ENCODE data around the gene DDA1.
"Not testable (repeated sequence)": the region's sequence is repeated elsewhere in the genome, so short reads cannot be mapped to it uniquely, and the experiment has no call there.

DDA1 gene

DNA sequence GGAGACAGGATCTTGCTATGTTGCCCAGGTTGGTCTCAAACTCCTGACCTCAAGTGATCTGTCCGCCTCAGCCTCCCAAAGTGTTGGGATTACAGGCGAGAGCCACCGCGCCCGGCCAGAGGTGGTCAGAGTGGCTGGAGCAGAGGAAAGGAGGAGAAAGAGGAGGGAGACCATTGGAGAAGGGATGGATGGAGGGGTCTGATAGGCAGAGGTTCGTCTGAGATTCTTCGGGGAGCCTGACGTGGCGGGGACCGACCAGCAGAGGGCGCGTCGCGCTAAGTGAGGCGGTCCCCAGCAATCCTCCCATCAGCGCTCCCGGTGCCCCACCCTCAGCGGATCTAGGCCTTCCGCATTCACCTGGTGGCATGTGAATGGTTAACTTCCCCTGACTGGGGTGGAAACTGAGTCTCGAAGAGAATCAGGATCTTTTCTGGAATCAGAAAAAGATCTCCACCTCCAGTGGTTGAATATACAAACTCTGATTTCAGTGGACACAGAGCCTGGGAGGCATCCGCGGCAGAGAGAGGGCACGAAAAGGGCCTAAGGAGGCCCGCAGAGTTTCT, 36.8 kb downstream of the DDA1 start:
- DNase-seq (ENCODE audit: low read depth): peak; percentile 57

DNA sequence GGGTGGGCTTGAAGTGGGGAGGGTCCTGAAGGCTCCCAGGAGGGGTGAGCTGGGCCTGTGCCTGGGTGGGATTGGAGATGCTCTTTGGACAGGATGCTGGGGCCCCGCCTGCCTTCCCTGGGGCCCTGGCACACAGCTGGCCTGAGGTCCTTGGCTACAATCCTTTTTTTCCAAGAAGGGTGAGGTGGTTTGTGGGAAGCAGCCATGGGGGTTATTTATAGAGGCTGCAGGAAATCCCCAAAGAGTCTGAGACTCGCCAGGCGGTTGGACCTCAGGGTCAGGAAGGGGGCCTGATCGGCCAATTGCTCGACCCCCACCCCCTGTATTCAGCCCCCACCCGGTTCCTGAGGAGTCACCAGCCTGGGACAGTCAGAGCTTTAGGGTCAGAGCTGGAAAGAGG, 38.0 kb downstream of the DDA1 start:
- no peak for DNase-seq (ENCODE audit: low read depth)

DNA sequence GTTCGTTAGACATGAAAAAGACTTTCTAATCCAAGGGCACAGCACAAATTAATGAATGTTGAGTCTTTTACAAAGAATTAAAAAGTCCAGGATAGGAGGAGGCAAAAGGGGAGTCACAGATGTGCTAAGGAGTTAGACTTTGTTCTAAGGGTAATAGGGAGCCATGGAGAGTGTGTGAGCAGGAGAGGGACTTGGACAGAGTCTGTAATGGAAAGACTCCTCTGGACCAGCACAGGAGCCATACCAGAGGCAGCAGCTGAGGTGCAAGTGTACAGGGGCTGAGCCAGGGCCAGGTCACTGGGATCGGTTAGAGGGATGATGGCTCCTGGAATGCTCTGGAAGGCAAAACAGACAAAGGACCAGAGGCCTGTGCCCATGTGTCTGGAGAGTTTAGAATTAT, 38.5 kb downstream of the DDA1 start:
- DNase-seq (ENCODE audit: low read depth): no peak

DNA sequence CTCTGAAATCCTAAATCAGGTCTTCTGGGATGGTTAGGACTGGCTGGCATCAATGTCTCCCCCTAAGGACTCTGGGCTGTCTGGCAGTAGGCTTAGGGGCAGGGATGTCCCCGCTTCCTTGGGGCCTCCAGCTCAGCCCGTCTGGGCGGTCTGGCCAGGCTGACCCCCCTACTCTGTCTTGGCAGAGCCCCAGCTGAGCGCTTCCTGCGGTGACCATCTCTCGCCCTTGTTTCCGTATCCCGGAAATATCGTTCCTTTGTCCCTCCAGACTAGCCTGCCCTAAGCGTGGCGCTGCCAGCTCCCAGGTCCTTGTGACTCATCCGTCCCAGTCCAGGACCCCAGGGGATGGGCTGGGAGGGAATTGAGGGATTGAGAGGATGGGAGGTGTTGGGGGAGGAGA, 39.3 kb downstream of the DDA1 start:
- DNase-seq (ENCODE audit: low read depth): no peak

DNA sequence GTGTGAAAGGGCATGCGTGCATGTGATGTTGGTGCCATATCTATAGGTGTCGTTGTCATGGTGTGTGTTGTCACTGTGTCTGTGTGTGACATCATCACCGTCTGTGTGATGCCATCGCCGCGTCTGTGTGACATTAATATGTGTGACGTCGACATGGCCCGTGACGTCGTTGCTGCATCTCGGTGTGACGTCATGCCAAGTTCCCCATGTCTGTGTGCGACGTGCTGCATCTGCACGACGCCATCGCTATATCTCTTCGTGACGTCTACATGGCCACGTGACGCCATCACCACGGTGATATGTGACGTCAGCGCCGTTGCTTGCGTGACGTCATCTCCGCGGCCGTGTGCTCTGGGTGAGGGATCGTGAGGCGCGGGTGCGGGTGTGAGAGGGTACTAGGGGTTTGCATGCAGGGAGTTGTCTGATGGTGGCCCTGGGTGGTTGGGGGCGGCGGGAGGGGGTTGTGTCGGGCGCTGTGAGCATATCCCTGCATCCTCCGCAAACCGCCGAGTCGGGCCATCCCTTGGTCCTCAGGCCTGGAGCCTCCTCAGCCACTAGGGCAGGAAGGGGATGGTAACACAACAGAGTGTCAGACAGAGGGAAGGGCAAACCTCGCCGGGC, 42.6 kb downstream of the DDA1 start:
- no peak for DNase-seq (ENCODE audit: low read depth)

DNA sequence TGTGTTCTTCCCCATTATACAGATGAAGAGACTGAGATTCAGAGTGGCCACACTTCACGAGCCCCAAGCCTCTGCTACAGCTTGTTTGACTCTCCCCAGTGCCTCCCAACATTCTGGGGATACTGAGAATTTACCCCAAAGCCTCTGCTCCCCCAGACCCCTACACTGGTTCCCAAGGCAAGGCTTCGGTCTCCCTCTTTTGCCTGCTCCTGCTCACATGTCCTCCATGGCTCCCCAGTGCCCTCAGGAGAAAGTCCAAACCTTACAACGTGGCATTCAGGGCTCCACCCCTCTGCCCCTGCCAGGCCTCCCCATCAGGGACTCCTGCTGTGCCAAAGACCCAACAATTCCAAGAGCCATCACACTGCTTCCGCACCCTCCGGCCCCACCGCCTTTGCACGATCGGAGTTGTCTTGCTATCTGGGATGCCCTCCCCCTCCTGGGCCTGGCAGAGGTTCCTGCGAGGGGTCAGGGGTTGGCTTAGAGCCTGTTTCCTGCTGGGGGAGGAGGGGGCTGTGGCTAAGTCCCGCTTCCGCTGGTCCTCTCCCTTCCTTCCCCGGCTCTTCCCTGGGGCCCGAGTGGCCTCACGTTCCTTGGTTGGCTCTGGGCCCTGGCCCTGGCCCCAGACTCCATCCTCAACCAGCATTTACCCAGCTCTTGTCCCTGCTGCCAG, 43.4 kb downstream of the DDA1 start:
- DNase-seq (ENCODE audit: low read depth): no peak

DNA sequence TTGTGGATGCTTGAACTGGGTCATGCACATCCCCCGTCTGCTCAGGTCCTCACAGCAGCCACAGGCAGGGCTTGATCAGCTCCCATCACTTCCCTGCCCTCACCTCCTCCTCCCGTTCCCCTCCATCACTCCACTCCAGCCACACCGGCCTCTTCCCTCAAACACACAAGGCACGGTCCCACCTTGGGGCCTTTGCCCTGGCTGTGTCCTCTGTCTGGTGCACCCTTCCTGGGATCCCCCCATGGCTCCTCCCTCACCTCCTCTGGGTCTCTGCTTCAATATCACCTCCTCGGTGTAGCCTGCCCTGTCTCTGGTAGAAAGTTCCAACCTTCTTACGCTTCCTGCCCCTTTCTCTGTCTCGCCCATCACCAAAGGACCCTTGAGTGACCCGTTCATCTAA, 44.0 kb downstream of the DDA1 start:
- DNase-seq (ENCODE audit: low read depth): no peak

DNA sequence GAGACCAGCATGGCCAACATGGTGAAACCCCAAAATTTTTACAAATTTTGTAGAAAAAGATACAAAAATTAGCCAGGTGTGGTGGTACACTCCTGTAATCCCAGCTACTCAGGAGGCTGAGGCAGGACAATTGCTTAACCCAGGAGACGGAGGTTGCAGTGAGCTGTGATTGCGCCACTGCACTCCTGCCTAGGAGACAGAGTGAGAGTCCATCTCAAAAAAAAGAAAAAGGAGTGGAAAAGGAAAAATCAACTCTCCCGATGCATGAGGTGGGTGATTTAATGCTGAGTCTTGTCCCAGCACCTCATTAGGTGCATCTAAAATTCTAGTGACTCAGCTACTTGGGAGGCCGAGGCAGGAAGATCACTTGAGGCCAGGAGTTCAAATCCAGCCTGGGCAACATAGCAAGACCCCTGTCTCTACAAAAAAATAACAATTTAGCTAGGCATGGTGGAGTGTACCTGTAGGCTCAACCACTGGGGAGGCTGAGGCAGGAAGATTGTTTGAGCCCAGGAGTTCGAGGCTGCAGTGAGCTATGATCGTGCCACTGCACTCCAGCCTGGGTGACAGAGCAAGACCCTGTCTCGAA, 47.8 kb downstream of the DDA1 start:
- no peak for DNase-seq (ENCODE audit: low read depth)

DNA sequence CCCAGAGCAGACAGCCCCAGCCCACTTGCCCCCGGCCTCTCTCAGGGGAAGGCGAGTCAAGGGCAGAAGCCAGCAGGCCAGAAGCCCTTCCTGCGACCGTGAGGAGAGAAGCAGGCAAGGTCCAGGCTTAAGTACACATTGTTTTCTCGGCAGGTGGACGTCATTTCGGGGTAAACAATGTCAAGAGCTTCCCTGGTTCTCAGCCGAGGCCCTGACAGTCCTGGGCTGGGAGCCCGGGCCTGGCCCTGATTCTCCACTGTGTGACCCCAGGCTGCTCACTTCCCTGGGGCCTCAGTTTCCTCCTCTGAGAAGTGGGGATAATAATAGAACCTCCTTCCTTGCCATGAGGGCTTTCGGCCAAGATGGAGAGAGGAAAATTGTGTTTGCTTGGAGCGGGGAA, 48.4 kb downstream of the DDA1 start:
- DNase-seq (ENCODE audit: low read depth): no peak

DNA sequence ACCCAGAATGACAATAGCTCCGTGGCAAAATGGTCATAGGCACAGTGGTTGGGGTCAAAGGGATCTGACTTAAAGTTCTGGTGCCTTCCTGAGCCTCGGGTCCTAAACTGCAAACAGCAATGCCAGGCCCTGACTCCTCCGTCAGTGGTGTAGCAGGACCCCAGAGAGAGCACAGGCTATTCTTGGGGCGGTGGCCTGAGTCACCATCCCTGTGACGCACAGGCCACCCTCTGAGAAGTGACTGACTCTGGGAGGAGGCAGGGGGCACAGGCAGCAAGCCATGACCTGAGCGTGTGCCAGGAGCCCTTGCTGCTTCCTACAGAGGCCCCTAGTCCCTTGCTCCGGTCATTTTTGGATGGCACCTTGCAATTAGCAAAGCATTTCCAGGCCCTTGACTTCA, 49.0 kb downstream of the DDA1 start:
- DNase-seq (ENCODE audit: low read depth): no peak

DNA sequence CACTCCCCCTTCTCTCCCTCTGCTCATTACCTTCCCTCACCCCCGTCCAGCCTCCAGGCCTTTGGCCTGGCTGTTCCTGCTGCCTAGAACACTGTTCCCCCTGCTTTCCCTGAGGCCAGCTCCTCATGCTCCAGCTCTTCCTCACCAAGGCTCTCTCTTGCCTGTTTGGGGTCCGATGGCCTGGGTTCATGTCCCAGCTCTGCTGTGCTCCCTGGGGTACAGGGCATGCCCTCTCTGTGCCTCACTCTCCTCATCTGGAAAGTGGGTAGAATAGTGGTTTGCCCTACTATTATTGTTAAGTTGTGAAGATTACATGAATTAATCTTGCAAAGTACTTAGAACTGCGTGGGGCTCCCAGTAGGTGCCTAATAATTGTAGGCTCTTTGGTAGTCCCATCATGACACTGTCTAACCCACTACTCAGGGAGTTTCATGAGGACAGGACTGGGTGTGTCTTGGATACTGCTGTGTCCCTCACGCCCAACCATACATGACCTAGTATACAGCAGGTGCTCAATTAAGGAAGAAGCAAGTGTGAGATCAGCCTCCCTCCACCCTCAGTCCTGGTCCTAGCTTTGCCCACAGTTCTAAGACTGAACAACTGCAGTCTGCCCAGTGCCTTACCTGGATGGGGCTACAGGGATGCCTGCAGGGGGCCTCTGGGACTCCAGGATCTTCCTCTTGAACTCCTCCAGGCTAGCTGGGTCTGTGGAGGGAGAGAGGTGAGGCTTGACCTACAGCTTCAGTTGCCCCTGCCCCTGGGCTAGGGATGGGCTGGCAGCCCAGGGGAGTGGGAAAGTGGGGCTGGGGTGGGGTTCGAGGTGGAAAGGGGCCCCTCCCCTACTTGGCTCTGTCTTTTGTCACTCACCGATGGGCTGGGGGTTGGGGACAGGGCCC, 50.8 kb downstream of the DDA1 start:
- DNase-seq (ENCODE audit: low read depth): no peak

DNA sequence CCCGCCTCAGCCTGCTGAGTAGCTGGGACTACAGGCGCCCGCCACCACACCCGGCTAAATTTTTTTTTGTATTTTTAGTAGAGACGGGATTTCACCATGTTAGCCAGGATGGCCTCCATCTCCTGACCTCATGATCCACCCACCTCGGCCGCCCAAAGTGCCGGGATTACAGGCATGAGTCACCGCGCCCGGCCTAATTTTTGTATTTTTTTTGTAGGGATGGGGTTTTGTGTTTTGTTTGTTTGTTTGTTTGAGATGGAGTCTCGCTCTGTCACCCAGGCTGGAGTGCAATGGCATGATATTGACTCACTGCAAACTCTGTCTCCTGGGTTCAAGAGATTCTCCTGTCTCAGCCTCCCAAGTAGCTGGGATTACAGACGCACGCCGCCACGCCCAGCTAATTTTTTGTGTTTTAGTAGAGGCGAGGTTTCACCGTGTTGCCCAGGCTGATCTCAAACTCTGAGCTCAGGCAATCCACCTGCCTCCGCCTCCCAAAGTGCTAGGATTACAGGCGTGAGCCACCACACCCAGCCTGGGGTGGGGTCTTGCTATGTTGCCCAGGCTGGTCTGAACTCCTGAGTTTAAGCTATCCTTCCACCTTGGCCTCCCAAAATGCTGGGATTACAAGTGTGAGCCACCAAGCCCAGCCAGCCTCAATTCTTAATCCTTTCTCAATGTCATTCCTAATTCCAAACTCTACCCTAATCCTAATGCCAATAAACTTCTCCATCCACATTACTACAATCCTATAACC, 54.7 kb downstream of the DDA1 start:
- not testable (repeated sequence) for DNase-seq (ENCODE audit: low read depth)

DNA sequence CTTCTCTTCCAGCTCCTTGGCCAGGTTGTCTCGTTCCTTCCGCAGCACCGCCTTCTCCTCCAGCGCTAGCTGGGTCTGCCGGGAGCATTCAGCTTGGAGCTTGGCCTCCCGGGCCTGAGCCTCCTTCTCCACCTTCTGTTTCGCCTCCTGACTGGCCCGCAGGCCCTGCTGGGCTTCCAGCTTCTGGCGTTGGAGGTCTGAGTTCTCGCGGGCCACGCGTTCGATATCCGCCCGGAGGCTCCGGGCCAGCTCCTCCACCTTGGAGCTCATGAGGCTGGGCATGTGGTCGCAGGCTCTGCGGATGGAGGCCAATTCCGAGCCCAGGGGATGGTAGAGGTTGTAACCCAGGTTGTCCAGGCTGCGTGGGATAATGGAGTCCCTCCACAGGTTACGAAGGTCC, 56.0 kb downstream of the DDA1 start:
- no peak for DNase-seq (ENCODE audit: low read depth)

DNA sequence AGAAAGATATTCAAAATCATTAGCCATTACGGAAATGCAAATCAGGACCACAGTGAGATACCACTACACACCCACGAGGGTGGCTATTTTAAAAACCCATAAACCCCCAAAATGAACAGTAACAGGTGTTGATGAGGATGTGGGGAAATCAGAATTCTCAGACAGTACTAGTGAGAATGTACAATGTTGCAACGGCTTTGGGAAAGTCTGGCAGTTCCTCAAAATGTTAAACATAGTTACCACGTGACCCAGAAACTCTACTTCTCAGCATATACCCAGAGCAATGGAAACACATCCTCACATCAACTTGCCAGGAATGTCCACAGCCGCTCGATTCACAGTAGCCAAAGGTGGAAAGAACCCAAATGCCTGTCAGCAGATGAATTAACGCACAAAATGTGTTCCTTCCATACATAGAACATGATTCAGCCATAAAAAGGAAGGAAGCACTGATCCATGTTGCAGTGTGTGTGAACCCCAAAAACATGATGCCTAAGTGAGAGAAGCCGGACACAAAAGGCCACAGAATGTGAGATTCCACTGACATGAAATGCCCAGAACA, 60.7 kb downstream of the DDA1 start:
- DNase-seq (ENCODE audit: low read depth): no peak
